Activated T-cell treated with anti-CD3 and anti-CD28 coated beads, Interleukin-2, amount 50 U/mL, for 1 hour (primary cell): ENCODE results near the gene SLC6A17.

Source experiments
- DNase-seq: peaks from one replicate; pipeline ENCODE4 v3.0.0-alpha.2; 2020

Gene SLC6A17

DNA sequence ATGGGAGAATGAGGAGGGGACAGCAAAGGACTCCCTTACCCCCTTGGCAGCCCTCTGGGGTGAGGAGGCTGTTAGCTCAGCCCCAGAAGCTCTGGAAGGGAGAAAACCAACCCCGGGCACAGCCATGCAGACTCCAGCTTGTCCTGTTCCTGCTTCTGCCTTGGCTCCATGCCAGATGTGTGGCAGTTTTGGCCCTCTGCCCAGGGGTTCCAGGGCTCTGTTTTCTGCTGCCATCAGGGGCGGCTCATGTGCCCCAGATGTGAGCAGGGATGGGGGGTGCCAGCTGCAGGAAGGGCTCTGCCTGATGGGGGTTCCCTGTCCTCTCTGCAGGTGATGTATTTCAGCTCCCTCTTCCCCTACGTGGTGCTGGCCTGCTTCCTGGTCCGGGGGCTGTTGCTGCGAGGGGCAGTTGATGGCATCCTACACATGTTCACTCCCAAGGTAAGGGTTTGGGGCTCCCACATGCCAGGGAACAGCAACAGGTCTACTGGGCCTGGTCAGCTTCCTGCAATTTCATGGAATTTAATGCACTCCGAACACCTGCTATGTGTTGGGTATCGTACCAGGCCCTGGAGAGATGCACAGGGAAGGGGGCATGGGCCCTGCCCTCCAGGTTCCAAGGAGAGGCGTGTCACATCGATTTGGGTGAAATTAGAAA is 26.1 kb downstream of the SLC6A17 start:
- no peak for DNase-seq

DNA sequence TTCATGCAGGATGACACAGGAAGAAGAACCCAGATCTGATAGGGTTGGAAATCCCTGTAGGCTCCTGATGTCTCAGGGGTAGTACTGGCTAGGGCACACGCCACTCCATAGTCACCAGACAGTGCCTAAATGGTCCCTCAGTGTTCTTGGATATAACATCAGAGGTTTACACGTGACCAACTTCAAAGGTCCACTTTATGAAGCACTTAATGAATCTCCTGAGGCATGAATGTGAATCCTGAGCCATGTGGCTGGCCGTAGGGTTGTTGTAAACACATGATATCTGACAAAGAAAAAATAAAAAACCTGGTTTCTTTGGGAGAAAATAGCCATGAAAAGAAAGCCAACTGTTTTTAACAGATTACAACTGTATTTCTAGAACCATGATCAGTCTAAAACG is 27.5 kb downstream of the SLC6A17 start:
- no peak for DNase-seq

DNA sequence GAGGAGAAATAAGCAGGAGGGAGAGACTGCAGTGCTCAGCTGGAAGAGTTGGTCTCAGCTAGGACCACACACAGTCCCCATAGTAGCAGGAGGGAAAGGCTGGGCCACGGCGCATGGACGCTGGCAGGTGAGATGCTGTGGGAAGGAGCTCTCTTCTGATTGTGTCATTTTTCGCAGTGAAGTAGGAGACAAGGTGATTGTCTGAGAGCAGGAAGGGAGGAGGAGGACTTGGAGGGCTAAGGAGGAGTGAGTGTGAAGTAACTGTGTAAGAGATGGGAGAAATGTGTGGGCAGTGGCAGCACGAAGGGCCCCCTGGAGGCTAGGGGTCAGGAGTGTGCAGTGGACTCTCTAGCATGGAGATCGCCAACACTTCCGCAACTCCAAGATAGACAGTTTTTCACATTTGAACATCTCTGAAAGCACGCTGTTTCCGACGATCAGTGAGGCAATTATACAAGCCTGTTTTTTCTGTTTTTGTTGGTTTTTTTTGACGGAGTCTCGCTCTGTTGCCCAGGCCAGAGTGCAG is 33.4 kb downstream of the SLC6A17 start:
- DNase-seq = no peak

DNA sequence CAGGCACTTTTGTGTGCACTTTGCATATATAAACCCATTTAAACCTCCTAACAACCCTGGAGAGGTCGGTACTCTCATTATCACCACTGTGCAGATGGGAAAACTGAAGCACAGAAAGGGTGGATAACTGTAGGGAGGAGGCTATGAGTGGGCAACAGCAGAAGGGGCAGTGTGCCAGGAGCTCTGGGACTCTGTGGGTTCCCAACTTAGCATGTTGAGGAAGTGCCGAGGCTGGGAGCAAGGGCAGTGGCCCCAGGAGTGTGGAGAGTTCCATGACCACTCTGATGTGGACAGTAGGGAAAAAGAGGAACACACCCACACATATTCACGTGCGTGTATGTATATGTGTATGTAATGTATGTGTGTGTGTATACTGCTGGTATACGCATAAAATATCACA is 34.2 kb downstream of the SLC6A17 start:
- no peak for DNase-seq

- no peak for DNase-seq
Measured at GRCh38 chr1:110185181-110185580, 34.9 kb downstream of the SLC6A17 start.

- no peak for DNase-seq
Measured at GRCh38 chr1:110186558-110186957, 36.3 kb downstream of the SLC6A17 start.

GRCh38 chr1:110187139-110187890 is 37.0 kb downstream of the SLC6A17 start:
- DNase-seq = no peak

- no peak for DNase-seq
Measured at GRCh38 chr1:110188035-110188618, 37.8 kb downstream of the SLC6A17 start.

- DNase-seq = no peak
Measured at GRCh38 chr1:110189181-110189580, 38.9 kb downstream of the SLC6A17 start.

- no peak for DNase-seq
Measured at GRCh38 chr1:110190282-110190929, 40.1 kb downstream of the SLC6A17 start.

DNA sequence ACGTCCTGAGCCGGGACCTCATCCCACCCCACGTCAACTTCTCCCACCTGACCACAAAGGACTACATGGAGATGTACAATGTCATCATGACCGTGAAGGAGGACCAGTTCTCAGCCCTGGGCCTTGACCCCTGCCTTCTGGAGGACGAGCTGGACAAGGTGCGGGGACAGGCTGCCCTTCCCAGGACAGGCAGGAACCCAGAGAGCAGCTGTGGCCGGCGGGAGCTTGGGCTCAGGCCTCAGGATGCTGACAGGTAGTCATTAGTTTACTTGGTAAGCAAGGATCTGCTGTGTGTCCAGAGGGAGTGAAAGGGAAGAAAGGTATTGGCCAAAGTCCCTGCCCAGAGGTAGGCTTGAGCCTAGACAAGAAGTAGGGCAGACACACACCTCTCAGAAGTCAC is 42.2 kb downstream of the SLC6A17 start:
- no peak for DNase-seq

GRCh38 chr1:110195196-110195595 is 44.9 kb downstream of the SLC6A17 start:
- no peak for DNase-seq

GRCh38 chr1:110196917-110197765 is 46.8 kb downstream of the SLC6A17 start:
- peak; percentile 50 for DNase-seq

- DNase-seq = no peak
Measured at GRCh38 chr1:110197905-110198629, 47.8 kb downstream of the SLC6A17 start.

DNA sequence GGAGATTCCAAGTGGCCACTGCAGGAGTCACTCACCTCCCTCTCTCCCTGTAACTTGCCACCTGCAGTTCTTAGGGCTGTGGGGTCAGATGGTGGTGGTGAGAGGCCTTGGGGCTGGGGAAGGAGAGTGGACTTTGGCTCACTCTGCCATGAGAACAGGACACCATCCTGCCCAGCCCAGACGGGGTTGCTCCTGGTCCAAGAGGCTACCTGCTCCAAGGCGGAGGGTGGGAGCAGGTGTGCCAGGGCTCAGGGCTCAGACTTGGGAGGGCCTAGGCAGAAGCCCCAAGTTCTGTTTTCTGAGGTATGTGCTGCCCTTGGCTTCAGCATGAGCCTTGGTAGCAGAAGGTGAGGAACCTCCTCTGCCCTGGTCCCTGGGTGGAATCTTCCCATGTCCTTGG is 48.5 kb downstream of the SLC6A17 start:
- DNase-seq = no peak

- DNase-seq = no peak
Measured at GRCh38 chr1:110200190-110200589, 49.9 kb downstream of the SLC6A17 start.

- no peak for DNase-seq
Measured at GRCh38 chr1:110200666-110201065, 50.4 kb downstream of the SLC6A17 start.

DNA sequence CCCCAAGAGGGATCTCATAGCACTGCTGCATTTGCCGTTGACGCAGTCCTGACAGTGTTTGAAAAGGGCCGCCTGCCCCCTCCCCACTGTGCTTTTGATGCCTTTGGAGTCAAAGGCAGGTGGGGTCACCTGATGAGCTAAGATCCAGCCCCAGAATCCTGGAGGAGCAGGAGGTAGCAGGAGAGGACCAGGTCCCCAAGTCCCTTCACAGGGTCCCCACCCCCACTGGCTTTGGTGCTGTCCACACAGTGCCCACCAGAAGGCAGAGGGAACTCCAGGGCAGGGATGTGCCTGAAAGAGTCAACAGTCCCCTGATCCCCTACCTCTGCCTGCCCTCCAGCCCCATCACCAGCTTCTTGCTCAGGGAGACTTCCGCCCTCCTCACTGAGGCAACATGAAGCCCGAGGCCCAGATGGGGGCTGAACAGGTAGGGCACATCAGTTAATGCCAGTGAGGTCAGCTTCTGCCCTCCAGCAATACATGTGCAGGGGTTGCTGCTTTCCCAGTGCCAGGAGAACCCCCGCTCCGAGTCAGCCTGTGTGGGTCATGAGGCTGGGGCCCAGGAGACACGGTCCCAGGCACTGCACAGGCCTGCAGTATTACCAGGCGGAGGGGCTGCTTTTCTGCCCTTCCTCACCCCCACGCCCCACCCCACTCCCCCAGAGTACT is 51.0 kb downstream of the SLC6A17 start:
- DNase-seq = no peak

DNA sequence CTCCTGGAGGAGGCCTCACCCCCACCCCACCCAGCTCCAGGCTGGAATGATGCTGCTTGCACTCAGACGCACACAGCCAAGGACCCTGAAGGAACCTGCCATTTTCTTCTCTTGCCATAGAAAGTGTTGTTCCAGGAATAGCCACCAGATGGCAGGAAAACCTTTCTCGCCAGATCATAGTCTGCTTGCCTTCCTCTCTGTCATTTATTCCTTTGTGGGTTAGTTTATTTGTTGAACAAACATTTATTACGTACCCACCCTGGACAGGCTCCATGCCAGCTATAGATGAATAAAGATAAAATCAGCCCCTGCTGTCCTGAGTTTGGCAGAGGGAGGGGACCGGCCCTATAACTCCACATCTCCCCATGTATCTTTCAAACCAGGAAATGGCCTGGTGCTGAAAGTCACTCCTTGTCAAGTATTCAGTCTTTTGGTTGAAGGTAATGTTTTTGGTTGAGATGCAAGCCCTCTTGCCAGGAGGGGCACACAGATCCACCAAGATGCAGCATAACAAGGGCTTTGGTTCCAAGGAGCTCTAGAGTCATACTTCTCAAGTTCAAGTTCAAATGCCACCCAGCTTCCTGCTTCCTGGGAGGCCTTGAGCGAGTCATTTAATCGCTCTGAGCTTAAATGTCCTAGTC is 52.8 kb downstream of the SLC6A17 start:
- peak; percentile 43 for DNase-seq

DNA sequence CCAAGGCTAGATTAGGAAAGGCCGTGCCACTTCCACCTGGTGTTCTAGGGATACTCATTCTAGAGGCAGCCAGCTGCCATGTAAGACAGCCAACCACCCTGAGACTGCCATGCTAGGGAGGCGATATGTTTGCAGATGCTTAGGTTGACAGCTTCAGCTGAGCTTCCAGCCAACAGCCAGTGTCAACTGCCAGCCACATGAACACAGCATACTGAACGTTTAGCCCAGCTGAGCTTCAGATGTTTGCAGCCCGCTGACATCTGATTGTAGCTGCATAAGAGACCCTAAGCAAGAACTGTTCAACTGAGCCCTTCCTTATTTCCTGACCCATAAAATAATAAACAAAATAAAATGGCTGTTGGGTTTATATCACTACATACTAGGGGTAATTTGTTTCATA is 54.9 kb downstream of the SLC6A17 start:
- no peak for DNase-seq
